ENCODE results near the gene TNFRSF17. TPM values are rescaled to one million over a fixed set of nuclear protein-coding genes. Genes with fewer than 3 reads are reported as not detected.
"Not testable (repeated sequence)": the region's sequence is repeated elsewhere in the genome, so short reads cannot be mapped to it uniquely, and the experiment has no call there.

Gene TNFRSF17
- total and polyA plus RNA-seq, 2 of the 13 experiments (the other 11 are each of a cell fraction or from before 2014, with no cell fraction given): not detected

- not testable (repeated sequence) for BruUV-seq (replicated peaks)
These were observed 23.1 kb upstream of the TNFRSF17 start, which contains the start of gene NPIPB2 for GRCh38 chr16:11941945-11942344. NPIPB2 (minus strand) TSS chr16:11942045; CDS start chr16:11942045, 0 bp downstream.

GRCh38 chr16:11946433-11946832 lies 18.6 kb upstream of the TNFRSF17 start:
- no peaks in the 10 kb centered on the region for H3K79me2 ChIP-seq (ENCODE audit: insufficient read depth, low read length)
- H3K9me3 ChIP-seq (ENCODE audit: low read length): no peaks in the 10 kb centered on the region
- intact Hi-C loops (cut with micrococcal nuclease; ENCODE audit: unreplicated experiment) (no loop called here), in situ Hi-C loops (cut with HindIII; ENCODE audit: extremely low pct_ligation_motif_present, low pct_unique_long_range_greater_than_20kb) (no loop called here)
- H3K4me1 ChIP-seq (ENCODE audit: insufficient read depth, low read length): peaks cover 14% of the 10 kb centered on the region; the same call in 1 of the 2 replicates
- no TSS peak for BruUV-seq (replicated peaks)
- CTCF ChIA-PET (ENCODE audit: low intra/inter-chr PET ratio, low total read pairs): no interaction called here
- no peaks in the 10 kb centered on the region for H3K36me3 ChIP-seq (replicated peaks in 1 of 2; ENCODE audit: control insufficient read depth in 1 of 2, insufficient read depth in 2 of 2, low read length in 2 of 2)
- no peak overlapping the region for H3K27ac ChIP-seq (ENCODE audit: extremely low read length, insufficient read depth, low read length)
- H3K4me3 ChIP-seq (replicated peaks in 1 of 3; ENCODE audit: insufficient read depth in 1 of 3, low read depth in 2 of 3, low read length in 3 of 3): no peak overlapping the region
- H2AFZ ChIP-seq (ENCODE audit: low read length): no peak overlapping the region
- POLR2A ChIA-PET: no interaction called here
- WGBS (ENCODE audit: low lambda C conversion rate): 19% methylated on average over 3 of the region's 3 CpGs
- H3K9ac ChIP-seq (ENCODE audit: insufficient read depth, low read depth, low read length): no peak overlapping the region
- H3K4me2 ChIP-seq (ENCODE audit: low read depth, low read length): no peak overlapping the region
- FAIRE-seq (no peak), DNase-seq (ENCODE audit: low spot score) (no peak), ATAC-seq (no peak)
- TF ChIP-seq SRY (CRISPR knock-in tag; IDR thresholded peaks at IDR 0.05) (no peak), CBFB (CRISPR knock-in tag; IDR thresholded peaks at IDR 0.05) (no peak), NCOA1 (CRISPR knock-in tag; IDR thresholded peaks at IDR 0.05) (no peak), PREB (CRISPR knock-in tag; IDR thresholded peaks at IDR 0.05) (no peak), PLRG1 (conservative IDR thresholded peaks at IDR 0.05) (no peak), ZFP90 (CRISPR knock-in tag; IDR thresholded peaks at IDR 0.05; ENCODE audit: borderline replicate concordance) (no peak), MAZ (IDR thresholded peaks at IDR 0.05; ENCODE audit: borderline replicate concordance, low read depth, low read length) (no peak), MAZ (CRISPR knock-in tag; IDR thresholded peaks at IDR 0.05; ENCODE audit: low read depth) (no peak)
- H4K20me1 ChIP-seq (ENCODE audit: insufficient read depth, low read length): no peaks in the 10 kb centered on the region
- peaks cover 0 to 12% of the 10 kb centered on the region in 2 experiments; a peak in 2 of 5 replicates for H3K27me3 ChIP-seq (ENCODE audit: control insufficient read depth in 1 of 2, insufficient read depth in 2 of 2, low read length in 2 of 2)

More at GRCh38 chr16:11941945-11942344, 23.1 kb upstream of the TNFRSF17 start, which contains the start of gene NPIPB2:
- intact Hi-C loops (cut with micrococcal nuclease; ENCODE audit: unreplicated experiment); H3K36me3 ChIP-seq (replicated peaks in 1 of 2; ENCODE audit: control insufficient read depth in 1 of 2, insufficient read depth in 2 of 2, low read length in 2 of 2); H3K4me3 ChIP-seq (replicated peaks in 1 of 3; ENCODE audit: insufficient read depth in 1 of 3, low read depth in 2 of 3, low read length in 3 of 3); H4K20me1 ChIP-seq (ENCODE audit: insufficient read depth, low read length); in situ Hi-C loops (cut with HindIII; ENCODE audit: extremely low pct_ligation_motif_present, low pct_unique_long_range_greater_than_20kb); H3K27ac ChIP-seq (ENCODE audit: extremely low read length, insufficient read depth, low read length); H3K9ac ChIP-seq (ENCODE audit: insufficient read depth, low read depth, low read length); FAIRE-seq; DNase-seq (ENCODE audit: low spot score); CTCF ChIA-PET (ENCODE audit: low intra/inter-chr PET ratio, low total read pairs); H3K27me3 ChIP-seq (ENCODE audit: control insufficient read depth in 1 of 2, insufficient read depth in 2 of 2, low read length in 2 of 2); POLR2A ChIA-PET; H2AFZ ChIP-seq (ENCODE audit: low read length); H3K4me1 ChIP-seq (ENCODE audit: insufficient read depth, low read length); H3K79me2 ChIP-seq (ENCODE audit: insufficient read depth, low read length); H3K4me2 ChIP-seq (ENCODE audit: low read depth, low read length); ATAC-seq; H3K9me3 ChIP-seq (ENCODE audit: low read length): not testable (repeated sequence)
- 78% methylated on average over 4 of the region's 4 CpGs for WGBS (ENCODE audit: low lambda C conversion rate)

Measured in HepG2 (cell line).